NT2/D1 (cell line): ENCODE measurements around the gene MAST4.

Experiments
- SUZ12 ChIP-seq: IDR thresholded peaks from 2 replicates; pipeline ENCODE4 v1.6.1; 2011; ENCODE audit not compliant: insufficient read length, insufficient read depth; ENCODE audit errors: extremely low read depth
- YY1 ChIP-seq: IDR thresholded peaks from 2 replicates; pipeline ENCODE4 v1.6.1; 2011; ENCODE audit not compliant: insufficient read length, insufficient read depth

DNA sequence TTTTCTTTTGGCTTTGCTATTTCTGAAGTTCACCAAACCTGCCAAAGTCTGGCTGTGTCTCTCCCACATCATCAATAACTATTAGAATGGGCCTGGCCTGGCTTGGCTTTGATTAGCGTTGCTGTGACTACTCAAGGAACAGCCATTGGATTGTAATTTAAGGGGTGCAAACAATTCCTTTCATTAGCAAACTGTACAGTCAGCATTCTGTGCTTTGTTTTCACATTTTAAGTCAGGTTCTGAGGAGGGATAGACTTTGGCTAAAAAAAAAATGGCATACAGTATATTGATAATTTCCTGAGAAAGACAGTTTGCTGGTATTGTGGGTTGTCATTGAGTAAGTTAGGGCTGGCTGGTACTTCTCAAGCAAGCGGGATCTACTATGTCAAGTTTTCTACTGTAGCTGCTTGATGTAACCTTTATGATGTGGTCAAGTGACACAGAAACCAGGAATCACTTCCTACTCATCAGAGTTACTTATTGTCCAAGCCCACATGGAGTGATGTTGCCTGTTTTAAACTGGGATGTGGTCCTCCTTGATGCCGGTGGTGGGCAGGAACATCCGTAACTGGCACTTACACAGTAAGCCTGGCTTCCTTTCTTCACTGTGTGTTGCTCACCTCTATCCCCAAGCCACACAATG, 439.0 kb downstream of the MAST4 start:
- no peak for TF ChIP-seq YY1
- TF ChIP-seq SUZ12 = no peak
